K562 (cell line): ENCODE results near the gene CNTROB. TPM values are rescaled to one million over a fixed set of nuclear protein-coding genes. Genes with fewer than 3 reads are reported as not detected.

Experiments
- ATAC-seq: fragments of 200-7000 bp; cut with Tn5 transposase; 3 replicates; pipeline ENCODE4 v1.9.1; 2020; ENCODE audit warnings: moderate library complexity
- BruUV-seq: library from RNA; stranded (reverse); fragments of 400-500 nt; replicated peaks from 2 replicates; lab custom pipeline; 2021; lab: Mats Ljungman, UMichigan
- CTCF ChIA-PET: fragments of 300-600 bp; formaldehyde crosslinking; extraction: SDS; loops from one replicate; lab custom pipeline; 2021; ENCODE audit warnings: low intra/inter-chr PET ratio; lab: Yijun Ruan, JAX
- POLR2A ChIA-PET: fragments of 300-600, 350-650 bp; sonication (Branson Sonifier 250); formaldehyde crosslinking; extraction: SDS; loops from one replicate; lab custom pipeline; 2021; ENCODE audit warnings: antibody characterized with exemption, inconsistent platforms; lab: Yijun Ruan, JAX
- DNase-seq, 4 experiments: peaks; one replicate each; pipeline versions ENCODE4 v3.0.0 to v3.0.0-alpha.2; 2011 to 2018; ENCODE audit warnings: low spot score in 3 of 4, mixed read lengths in 3 of 4; ENCODE audit errors: extremely low read depth in 1 of 4
- FAIRE-seq: peaks from 2 replicates; lab custom pipeline; 2011; peaks lifted over from hg19 to GRCh38; lab: Jason Lieb, UNC
- H2AFZ ChIP-seq: 2 replicates; pipeline ENCODE4 v1.6.0; 2011; ENCODE audit warnings: low read depth, low read length, control low read depth, inconsistent platforms
- H3K27ac ChIP-seq: fragments of 200-600 bp; 3 replicates; pipeline ENCODE4 v1.8.0; 2011; ENCODE audit warnings: low read depth, mild to moderate bottlenecking, control low read depth, inconsistent platforms, low read length, moderate library complexity, mixed read lengths; ENCODE audit errors: extremely low read depth
- H3K27me3 ChIP-seq, 2 experiments: fragments of 300-600 bp in 1 of 2; 2 replicates in 1 of 2; 3 replicates in 1 of 2; pipeline versions ENCODE4 v1.6.0 to v1.8.0; 2011; ENCODE audit warnings: inconsistent platforms in 2 of 2, low read length in 2 of 2, mild to moderate bottlenecking in 1 of 2, mixed read lengths in 1 of 2, moderate library complexity in 1 of 2; ENCODE audit not compliant: control insufficient read depth in 2 of 2, insufficient read depth in 2 of 2
- H3K36me3 ChIP-seq: fragments of 300-600 bp; 3 replicates; pipeline ENCODE4 v1.8.0; 2011; ENCODE audit warnings: mild to moderate bottlenecking, low read length, inconsistent platforms; ENCODE audit not compliant: control insufficient read depth, insufficient read depth
- H3K4me1 ChIP-seq, 2 experiments: fragments of 200-600 bp in 1 of 2; replicated peaks in 1 of 2; 2 replicates in 1 of 2; 3 replicates in 1 of 2; pipeline versions ENCODE4 v1.5.1 to v1.8.0; 2011; ENCODE audit warnings: inconsistent platforms in 2 of 2, low read length in 2 of 2, mild to moderate bottlenecking in 1 of 2, mixed read lengths in 1 of 2, moderate library complexity in 1 of 2; ENCODE audit not compliant: control insufficient read depth in 2 of 2, insufficient read depth in 2 of 2
- H3K4me2 ChIP-seq: 2 replicates; pipeline ENCODE4 v1.6.1; 2011; ENCODE audit warnings: low read length, control low read depth, inconsistent platforms, mixed read lengths; ENCODE audit not compliant: insufficient read depth
- H3K4me3 ChIP-seq: fragments of 200-600 bp; sonication (generic), shearing (Covaris generic); 2 replicates; pipeline ENCODE4 v1.5.1; 2016; ENCODE audit warnings: control low read depth, inconsistent platforms
- H3K79me2 ChIP-seq: fragments of 200-600 bp; 3 replicates; pipeline ENCODE4 v1.8.0; 2011; ENCODE audit warnings: low read length, inconsistent platforms; ENCODE audit not compliant: control insufficient read depth, insufficient read depth
- H3K9ac ChIP-seq, 2 experiments: 2 replicates each; pipeline versions ENCODE4 v1.6.0 to v1.6.1; 2011; ENCODE audit warnings: low read depth in 2 of 2, low read length in 2 of 2, control low read depth in 1 of 2, inconsistent platforms in 1 of 2, mild to moderate bottlenecking in 1 of 2, mixed read lengths in 1 of 2; ENCODE audit not compliant: insufficient read depth in 1 of 2
- H3K9me1 ChIP-seq: one replicate; pipeline ENCODE4 v1.6.0; 2011; ENCODE audit warnings: inconsistent platforms, mild to moderate bottlenecking, low read length, moderate library complexity; ENCODE audit not compliant: control insufficient read depth, insufficient read depth
- H3K9me3 ChIP-seq: replicated peaks from 2 replicates; pipeline ENCODE4 v1.5.1; 2011; ENCODE audit warnings: low read depth, low read length, inconsistent platforms; ENCODE audit not compliant: control insufficient read depth, insufficient read depth
- H4K20me1 ChIP-seq: replicated peaks from 2 replicates; pipeline ENCODE4 v1.6.1; 2011; ENCODE audit warnings: low read length, inconsistent platforms, mixed read lengths; ENCODE audit not compliant: control insufficient read depth, insufficient read depth
- CEBPZ ChIP-seq: fragments of 150-350 bp; IDR thresholded peaks from 2 replicates; pipeline ENCODE4 v1.6.1; 2014; ENCODE audit warnings: low read depth, mild to moderate bottlenecking, low read length, borderline replicate concordance
- ETS2 ChIP-seq: IDR thresholded peaks from 2 replicates; pipeline ENCODE4 v1.6.1; 2016; ENCODE audit warnings: borderline replicate concordance, missing genetic modification characterization, mild to moderate bottlenecking, moderate library complexity, missing compliant biosample characterization; ENCODE audit not compliant: poor library complexity, severe bottlenecking
- ETV6 ChIP-seq, 3 experiments: fragments of 150-350 bp in 1 of 3; sonication (generic) in 1 of 3; formaldehyde crosslinking in 1 of 3; IDR thresholded peaks; 2 replicates each; pipeline versions ENCODE4 v1.6.1 to v1.8.0; 2014 to 2022; ENCODE audit warnings: borderline replicate concordance in 2 of 3, low read depth in 2 of 3, antibody characterized with exemption in 1 of 3, low read length in 1 of 3, mild to moderate bottlenecking in 1 of 3, missing genetic modification reagents in 1 of 3
- JUN ChIP-seq, 2 experiments: sonication (generic) in 1 of 2; formaldehyde crosslinking in 1 of 2; IDR thresholded peaks; 2 replicates each; pipeline versions ENCODE4 v1.6.1 to v1.8.0; 2012 to 2022; ENCODE audit warnings: borderline replicate concordance in 2 of 2, mild to moderate bottlenecking in 2 of 2, improper control_type of control experiment in 1 of 2, low read depth in 1 of 2, low read length in 1 of 2, missing genetic modification reagents in 1 of 2
- KAT8 ChIP-seq: fragments of 450-650 bp; IDR thresholded peaks from 2 replicates; pipeline ENCODE4 v1.6.1; 2016; ENCODE audit warnings: low read depth, mild to moderate bottlenecking
- RCOR1 ChIP-seq, 2 experiments: IDR thresholded peaks; 2 replicates each; pipeline ENCODE4 v1.6.1; 2012; ENCODE audit warnings: low read depth in 2 of 2, low read length in 2 of 2, borderline replicate concordance in 1 of 2, improper control_type of control experiment in 1 of 2
- RUNX1 ChIP-seq: sonication (generic); IDR thresholded peaks from 2 replicates; pipeline ENCODE4 v1.6.1; 2016; ENCODE audit warnings: antibody characterized with exemption, low read depth
- SMAD4 ChIP-seq: fragments of 250-450 bp; sonication (Bioruptor Pico); conservative IDR thresholded peaks from 2 replicates; pipeline ENCODE4 v1.8.0; 2021; ENCODE audit warnings: inconsistent platforms, mild to moderate bottlenecking, moderate library complexity
- TCF3 ChIP-seq: sonication (generic); formaldehyde crosslinking; IDR thresholded peaks from 2 replicates; pipeline ENCODE4 v1.4.0; 2020; ENCODE audit warnings: mild to moderate bottlenecking, missing genetic modification reagents
- ZMIZ1 ChIP-seq, 2 experiments: fragments of 150-350 bp in 1 of 2; IDR thresholded peaks; 2 replicates each; pipeline ENCODE4 v1.6.1; 2012 to 2016; ENCODE audit warnings: low read depth in 2 of 2, low read length in 2 of 2, mild to moderate bottlenecking in 1 of 2, moderate library complexity in 1 of 2
- ZNF184 ChIP-seq: sonication (generic); formaldehyde crosslinking; IDR thresholded peaks from 2 replicates; pipeline ENCODE4 v1.5.0; 2020; ENCODE audit warnings: missing genetic modification reagents
- WGBS: fragments of 100-300 bp; shearing (Covaris generic); methylation state at CpG from one replicate; pipeline ENCODE4 v1.1.6; 2016; ENCODE audit warnings: low coverage, mixed read lengths; ENCODE audit not compliant: insufficient coverage; ENCODE audit errors: missing lambda C conversion rate; 5-methylcytosine and 5-hydroxymethylcytosine counted together
- in situ Hi-C: fragments of 300-500 bp; cut with MboI; formaldehyde crosslinking; loops from 4 replicates; pipeline ENCODE4 v1.15.0; 2018; ENCODE audit warnings: inconsistent platforms, mixed read lengths
- intact Hi-C: fragments of 100-400 bp; cut with micrococcal nuclease; formaldehyde crosslinking; loops from 2 replicates; pipeline ENCODE4 v1.14.2; 2022
- polyA plus RNA-seq, 8 experiments: library from polyadenylated mRNA; depleted of rRNA in 4 of 8; stranded (reverse) in 5 of 8; unstranded in 3 of 8; fragments of >200 nt; fragmentation: Nextera tagmentation in 2 of 8; fragmentation: Illumina TruSeq in 1 of 8; extraction: Ambion mirVana in 2 of 8; extraction: Trizol in 1 of 8; gene quantifications; 2 replicates each; pipeline versions ENCODE4 v1.2.1 to v1.2.3, GENCODE V29; 2011 to 2014; ENCODE audit warnings: inconsistent platforms in 1 of 8, missing spikeins in 1 of 8
- total RNA-seq, 7 experiments: library from RNA; depleted of rRNA in 6 of 7; stranded (reverse); fragments of >200 nt in 6 of 7; fragmentation: Illumina TruSeq in 2 of 7; extraction: Trizol in 2 of 7; gene quantifications; 2 replicates each; pipeline versions ENCODE4 v1.2.1 to v1.2.3, GENCODE V29; 2011 to 2021; ENCODE audit warnings: low replicate concordance in 1 of 7
- TF ChIP-seq, protein P1 (sequence below): fragments of 250-450 bp; sonication (Bioruptor Pico); IDR thresholded peaks from 2 replicates; pipeline ENCODE4 v1.8.0; 2022; ENCODE audit warnings: moderate library complexity, mild to moderate bottlenecking, inconsistent platforms

Gene CNTROB
- total and polyA plus RNA-seq, 9 of the 15 experiments (the other 6 are each of a cell fraction or from before 2014, with no cell fraction given) = 1.9 to 33.3 (median 23.0) TPM

DNA sequence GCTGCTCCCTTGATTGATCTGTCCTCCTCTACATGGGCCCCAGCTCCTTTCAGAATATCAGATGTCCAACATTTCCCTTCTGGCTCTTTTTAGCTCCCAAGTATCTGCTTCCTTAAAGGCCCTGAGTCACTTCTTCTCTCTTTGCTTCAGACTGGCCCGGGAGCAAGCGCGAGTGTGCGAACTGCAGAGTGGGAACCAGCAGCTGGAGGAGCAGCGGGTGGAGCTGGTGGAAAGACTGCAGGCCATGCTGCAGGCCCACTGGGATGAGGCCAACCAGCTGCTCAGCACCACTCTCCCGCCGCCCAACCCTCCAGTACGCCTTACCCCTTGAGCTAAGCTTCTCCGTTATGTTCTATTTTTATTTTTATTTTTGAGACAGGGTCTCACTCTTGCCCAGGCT, 12.3 kb downstream of the CNTROB start (continued):
- TF ChIP-seq ZMIZ1 (IDR thresholded peaks at IDR 0.05; ENCODE audit: low read depth in 2 of 2, low read length in 2 of 2) (no peak), TCF3 (CRISPR knock-in tag) (no peak)
- TF ChIP-seq, all 486 proteins: peak for 0

DNA sequence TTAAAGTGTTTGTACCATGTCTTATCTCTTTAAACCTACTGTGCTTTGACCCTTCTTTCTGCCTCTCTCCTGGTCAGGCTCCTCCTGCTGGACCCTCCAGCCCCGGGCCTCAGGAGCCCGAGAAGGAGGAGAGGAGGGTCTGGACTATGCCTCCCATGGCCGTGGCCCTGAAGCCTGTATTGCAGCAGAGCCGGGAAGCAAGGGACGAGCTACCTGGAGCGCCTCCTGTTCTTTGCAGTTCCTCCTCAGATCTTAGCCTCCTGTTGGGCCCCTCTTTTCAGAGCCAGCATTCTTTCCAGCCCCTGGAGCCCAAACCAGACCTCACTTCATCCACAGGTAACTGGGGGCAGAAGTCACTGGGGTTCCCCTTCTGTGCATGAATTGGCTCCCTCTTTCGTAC, 13.6 kb downstream of the CNTROB start:
- Histone ChIP-seq H3K4me2 (no peak overlapping the region), H3K4me3 (no peak overlapping the region), H3K9me1 (no peaks in the 10 kb centered on the region), H3K79me2 (no peaks in the 10 kb centered on the region), H3K36me3 (peaks cover 59% of the 10 kb centered on the region), H3K9ac (no peak overlapping the region), H4K20me1 (no peaks in the 10 kb centered on the region), H2AFZ (no peak overlapping the region), H3K4me1 (no peaks in the 10 kb centered on the region), H3K9me3 (no peaks in the 10 kb centered on the region), H3K27ac (no peak overlapping the region), H3K27me3 (no peaks in the 10 kb centered on the region)
- CTCF ChIA-PET = no interaction called here
- BruUV-seq = no TSS peak
- in situ Hi-C loops (no loop called here), intact Hi-C loops (no loop called here)
- ATAC-seq (no peak), DNase-seq (no peak), FAIRE-seq (no peak)
- WGBS = 80% methylated on average over 3 of the region's 7 CpGs
- POLR2A ChIA-PET = interaction anchor here (0.5 to 1.6 kb wide), 3 partner anchors 8 to 19 kb away, joined by 3 to 6 read pairs (median 3); no protein-coding TSS in a partner anchor
- no peak for TF ChIP-seq RUNX1
- no peak for TF ChIP-seq RCOR1 (IDR thresholded peaks at IDR 0.05; ENCODE audit: borderline replicate concordance in 1 of 2, low read depth in 2 of 2, low read length in 2 of 2)
- no peak for TF ChIP-seq ETS2 (tag)
- TF ChIP-seq ZNF184 (CRISPR knock-in tag) = no peak
- TF ChIP-seq SMAD4 (CRISPR knock-in tag) = no peak
- TF ChIP-seq, protein P1, sequence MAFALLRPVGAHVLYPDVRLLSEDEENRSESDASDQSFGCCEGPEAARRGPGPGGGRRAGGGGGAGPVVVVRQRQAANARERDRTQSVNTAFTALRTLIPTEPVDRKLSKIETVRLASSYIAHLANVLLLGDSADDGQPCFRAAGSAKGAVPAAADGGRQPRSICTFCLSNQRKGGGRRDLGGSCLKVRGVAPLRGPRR (CRISPR knock-in tag) = no peak
- TF ChIP-seq JUN (IDR thresholded peaks at IDR 0.05; ENCODE audit: borderline replicate concordance, low read depth, low read length) = no peak
- TF ChIP-seq JUN (CRISPR knock-in tag; IDR thresholded peaks at IDR 0.05; ENCODE audit: borderline replicate concordance) = no peak
- no peak for TF ChIP-seq CEBPZ
- TF ChIP-seq KAT8 = no peak
- TF ChIP-seq ETV6 (IDR thresholded peaks at IDR 0.05; ENCODE audit: borderline replicate concordance in 1 of 2, low read depth in 2 of 2, low read length in 1 of 2) = no peak
- TF ChIP-seq ETV6 (CRISPR knock-in tag; IDR thresholded peaks at IDR 0.05; ENCODE audit: borderline replicate concordance) = no peak
